Breast epithelium (tissue), 3 donors: ENCODE data around the gene PKN1.

Experiments used
- CTCF ChIP-seq, 3 donors: fragments of 450-650 bp; IDR thresholded peaks; one replicate each; pipeline ENCODE4 v1.5.1; 2016 to 2017; ENCODE audit warnings: antibody characterized with exemption in 3 of 3, mild to moderate bottlenecking in 3 of 3, moderate library complexity in 3 of 3
- POLR2AphosphoS5 ChIP-seq, 3 donors: sonication (generic); formaldehyde crosslinking; IDR thresholded peaks; one replicate each; pipeline ENCODE4 v1.6.1; 2017; ENCODE audit warnings: antibody characterized with exemption in 3 of 3

GRCh38 chr19:14394167-14394566, 38.9 kb upstream of the PKN1 start:
- TF ChIP-seq CTCF (IDR thresholded peaks at IDR 0.05) (no peak), POLR2AphosphoS5 (IDR thresholded peaks at IDR 0.05) (no peak)
